ENCODE results near the gene MT1HL1.
"Not testable (repeated sequence)": the region's sequence is repeated elsewhere in the genome, so short reads cannot be mapped to it uniquely, and the experiment has no call there.

Gene MT1HL1

DNA sequence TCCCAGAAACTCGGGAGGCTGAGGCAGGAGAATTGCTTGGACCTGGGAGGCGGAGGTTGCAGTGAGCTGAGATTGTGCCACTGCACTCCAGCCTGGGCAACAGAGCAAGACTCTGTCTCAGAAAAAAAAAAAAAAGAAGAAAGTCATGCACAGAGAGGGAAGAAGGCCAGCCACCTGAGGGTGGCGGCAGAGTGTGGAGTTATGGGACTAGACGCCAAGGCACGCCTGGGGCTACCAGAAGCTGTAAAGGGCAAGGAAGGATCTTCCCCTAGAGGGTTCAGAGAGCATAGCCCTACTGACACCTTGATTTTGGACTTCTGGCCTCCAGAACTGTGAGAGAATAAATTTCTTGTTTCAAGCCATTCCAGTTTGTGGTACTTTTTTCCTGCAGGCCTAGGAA is 30.2 kb downstream of the MT1HL1 start:
- DNase-seq: not testable (repeated sequence)

DNA sequence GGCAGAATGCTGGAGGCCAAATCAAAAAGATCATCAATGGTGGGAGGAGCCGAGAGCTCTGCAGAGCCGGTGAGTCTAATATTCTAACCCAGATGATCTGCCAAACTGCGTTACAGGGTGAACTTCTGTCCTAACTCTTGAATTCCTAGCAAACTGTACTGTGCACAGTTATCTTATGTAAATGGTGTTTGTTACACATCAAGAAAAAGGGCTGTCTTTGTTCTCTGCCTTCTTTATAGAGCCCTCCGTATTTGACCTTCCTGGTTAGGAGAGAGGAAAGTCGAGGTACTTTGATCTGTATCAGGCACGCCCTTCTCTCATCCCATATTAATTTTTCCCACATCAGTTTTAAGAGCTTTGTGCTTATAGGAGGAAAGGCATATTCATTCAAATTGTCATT is 37.6 kb downstream of the MT1HL1 start:
- no peak for DNase-seq

DNA sequence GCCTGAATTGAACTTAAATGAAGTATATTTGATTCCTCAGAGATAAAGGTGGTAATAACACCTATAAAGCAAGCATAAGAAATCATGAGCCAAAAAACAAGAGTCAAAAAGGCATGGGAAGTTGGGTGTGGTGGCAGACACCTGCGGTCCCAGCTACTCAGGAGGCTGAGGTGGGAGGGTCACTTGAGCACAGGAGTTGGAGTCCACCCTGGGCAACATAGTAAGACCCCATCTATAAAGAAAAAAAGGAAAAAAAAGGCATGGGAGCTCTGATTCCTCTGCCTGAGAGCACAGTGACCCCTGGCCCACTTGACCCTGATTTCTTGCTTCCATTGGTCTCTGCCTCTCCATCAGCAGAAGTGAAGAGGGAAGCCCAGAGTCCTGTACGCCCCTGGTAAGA is 40.3 kb downstream of the MT1HL1 start:
- no peak for DNase-seq

DNA sequence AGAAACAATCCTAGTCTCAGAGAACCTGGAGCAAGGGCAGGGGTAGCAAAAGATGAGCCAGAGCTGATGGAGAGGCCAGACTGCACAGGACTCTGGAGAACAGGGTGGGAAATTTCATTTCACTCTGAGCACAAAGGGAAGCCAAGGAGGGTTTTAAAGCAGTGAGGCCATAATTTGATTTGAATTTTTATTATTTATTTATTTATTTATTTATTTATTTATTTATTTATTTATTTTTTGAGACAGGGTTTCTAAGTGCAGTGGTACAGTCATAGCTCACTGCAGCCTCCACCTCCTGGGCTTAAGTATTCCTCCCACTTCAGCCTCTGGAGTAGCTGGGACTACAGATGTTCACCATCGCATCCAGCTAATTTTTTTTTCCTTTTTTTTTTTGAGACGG is 45.1 kb downstream of the MT1HL1 start:
- DNase-seq: no peak

DNA sequence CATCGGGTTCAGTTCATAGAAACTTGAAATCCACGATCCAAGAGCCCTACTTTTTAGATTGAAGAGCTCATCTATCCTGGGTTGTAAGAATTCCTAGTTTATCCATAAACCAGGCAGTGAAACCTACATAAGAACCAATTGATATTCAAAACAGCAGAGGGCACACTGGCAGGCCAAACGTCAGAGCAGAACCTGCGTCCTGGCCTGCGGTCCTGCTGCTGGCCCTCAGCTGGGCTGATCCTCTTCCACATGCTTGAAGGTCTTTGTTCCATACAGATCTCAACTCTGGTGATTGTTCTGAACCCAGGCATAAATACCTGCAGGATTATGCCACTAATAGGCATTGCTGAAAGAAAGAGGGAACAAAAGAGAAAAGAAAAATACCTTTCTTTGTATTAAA is 47.0 kb downstream of the MT1HL1 start:
- DNase-seq: no peak

Measured in T1000 (cell line).